Suprapubic skin (tissue), 4 donors: ENCODE data around the gene BFSP2.

Source experiments
- POLR2A ChIP-seq, 2 donors: fragments of 450-650 bp; IDR thresholded peaks; one replicate each; pipeline ENCODE4 v1.6.1; 2017; ENCODE audit warnings: antibody characterized with exemption in 2 of 2, mild to moderate bottlenecking in 2 of 2, moderate library complexity in 2 of 2
- POLR2AphosphoS5 ChIP-seq, 3 donors: sonication (generic); formaldehyde crosslinking; IDR thresholded peaks; one replicate each; pipeline ENCODE4 v1.6.1; 2017; ENCODE audit warnings: antibody characterized with exemption in 3 of 3
- TF ChIP-seq, protein P1 (sequence below), 2 donors: fragments of 200-600 bp in 1 of 2; fragments of 450-650 bp in 1 of 2; sonication (generic) in 1 of 2; IDR thresholded peaks; one replicate each; pipeline ENCODE4 v1.5.1; 2016 to 2019; ENCODE audit warnings: antibody characterized with exemption in 2 of 2, mild to moderate bottlenecking in 1 of 2, moderate library complexity in 1 of 2

DNA sequence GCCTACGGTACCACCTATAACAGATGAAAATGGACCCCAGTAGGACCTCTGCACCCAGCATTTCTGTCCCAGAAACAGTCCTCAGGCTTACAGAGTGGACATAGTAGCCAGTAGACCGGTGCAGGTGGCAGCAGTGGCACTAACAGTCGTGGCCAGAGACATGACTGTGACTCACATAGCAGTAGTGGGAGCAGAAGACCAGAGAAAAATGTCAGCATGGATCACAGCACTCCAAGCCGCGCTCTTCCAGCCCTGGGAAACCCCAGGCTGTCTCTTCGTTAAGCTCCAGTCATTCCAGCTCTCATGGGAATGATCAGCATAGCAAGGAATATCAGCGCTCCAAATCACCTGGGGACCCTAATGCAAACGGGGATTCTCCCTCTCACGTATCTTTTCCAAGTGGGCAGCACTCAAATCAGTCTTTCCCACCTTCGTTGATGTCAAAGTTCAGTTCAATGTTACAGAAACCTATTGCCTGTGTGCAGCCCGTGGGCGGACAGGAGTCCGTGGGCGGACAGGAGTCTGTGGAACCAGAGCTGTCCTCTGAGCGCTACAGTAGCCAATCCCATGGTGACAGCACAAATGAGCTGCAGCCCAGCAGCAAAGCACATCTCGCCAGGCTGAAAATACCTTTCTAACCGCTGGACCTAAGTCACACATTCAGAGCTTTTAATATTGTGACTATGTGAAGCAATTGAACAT, 10.5 kb downstream of the BFSP2 start:
- TF ChIP-seq, protein P1, sequence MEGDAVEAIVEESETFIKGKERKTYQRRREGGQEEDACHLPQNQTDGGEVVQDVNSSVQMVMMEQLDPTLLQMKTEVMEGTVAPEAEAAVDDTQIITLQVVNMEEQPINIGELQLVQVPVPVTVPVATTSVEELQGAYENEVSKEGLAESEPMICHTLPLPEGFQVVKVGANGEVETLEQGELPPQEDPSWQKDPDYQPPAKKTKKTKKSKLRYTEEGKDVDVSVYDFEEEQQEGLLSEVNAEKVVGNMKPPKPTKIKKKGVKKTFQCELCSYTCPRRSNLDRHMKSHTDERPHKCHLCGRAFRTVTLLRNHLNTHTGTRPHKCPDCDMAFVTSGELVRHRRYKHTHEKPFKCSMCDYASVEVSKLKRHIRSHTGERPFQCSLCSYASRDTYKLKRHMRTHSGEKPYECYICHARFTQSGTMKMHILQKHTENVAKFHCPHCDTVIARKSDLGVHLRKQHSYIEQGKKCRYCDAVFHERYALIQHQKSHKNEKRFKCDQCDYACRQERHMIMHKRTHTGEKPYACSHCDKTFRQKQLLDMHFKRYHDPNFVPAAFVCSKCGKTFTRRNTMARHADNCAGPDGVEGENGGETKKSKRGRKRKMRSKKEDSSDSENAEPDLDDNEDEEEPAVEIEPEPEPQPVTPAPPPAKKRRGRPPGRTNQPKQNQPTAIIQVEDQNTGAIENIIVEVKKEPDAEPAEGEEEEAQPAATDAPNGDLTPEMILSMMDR (IDR thresholded peaks at IDR 0.05): no peak
- no peak for TF ChIP-seq POLR2A (IDR thresholded peaks at IDR 0.05)
- no peak for TF ChIP-seq POLR2AphosphoS5 (IDR thresholded peaks at IDR 0.05)
